Muscle layer of duodenum (tissue), 2 donors: ENCODE data around the gene FHAD1.

Experiments used
- H3K27ac ChIP-seq: one replicate; pipeline ENCODE4 v1.7.0; 2013; ENCODE audit warnings: mild to moderate bottlenecking, low read length
- H3K27me3 ChIP-seq: one replicate; pipeline ENCODE4 v1.7.0; 2013; ENCODE audit warnings: low read depth, mild to moderate bottlenecking, control low read depth, low read length
- H3K36me3 ChIP-seq, 2 donors: one replicate each; pipeline ENCODE4 v1.7.0; 2013; ENCODE audit warnings: low read length in 2 of 2, control low read depth in 1 of 2, mild to moderate bottlenecking in 1 of 2; ENCODE audit not compliant: insufficient read depth in 2 of 2, control insufficient read depth in 1 of 2
- H3K4me1 ChIP-seq, 2 donors: one replicate each; pipeline ENCODE4 v1.7.0; 2013; ENCODE audit warnings: low read length in 2 of 2, mild to moderate bottlenecking in 2 of 2, control low read depth in 1 of 2, moderate library complexity in 1 of 2; ENCODE audit not compliant: insufficient read depth in 2 of 2, control insufficient read depth in 1 of 2
- H3K4me3 ChIP-seq, 2 donors: one replicate each; pipeline ENCODE4 v1.7.0; 2013; ENCODE audit warnings: low read length in 2 of 2, low read depth in 1 of 2, mild to moderate bottlenecking in 1 of 2
- H3K9me3 ChIP-seq, 2 donors: one replicate each; pipeline ENCODE4 v1.7.0; 2013; ENCODE audit warnings: low read length in 2 of 2, control low read depth in 1 of 2, mild to moderate bottlenecking in 1 of 2; ENCODE audit not compliant: control insufficient read depth in 1 of 2
- donor health status: healthy.

FHAD1 gene

GRCh38 chr1:15220024-15220392, 27.0 kb upstream of the FHAD1 start:
- Histone ChIP-seq H3K4me1 (peaks cover 0 to 4% of the 10 kb centered on the region in 2 donors), H3K9me3 (no peaks in the 10 kb centered on the region), H3K27ac (no peak overlapping the region), H3K36me3 (peaks cover 0 to 10% of the 10 kb centered on the region in 2 donors), H3K27me3 (no peaks in the 10 kb centered on the region), H3K4me3 (no peak overlapping the region)

GRCh38 chr1:15220825-15221431, 26.1 kb upstream of the FHAD1 start:
- H3K27ac ChIP-seq: no peak overlapping the region
- no peaks in the 10 kb centered on the region for H3K9me3 ChIP-seq
- peaks cover 0 to 10% of the 10 kb centered on the region in 2 donors for H3K36me3 ChIP-seq
- H3K4me1 ChIP-seq: no peaks in the 10 kb centered on the region
- H3K27me3 ChIP-seq: no peaks in the 10 kb centered on the region
- no peak overlapping the region for H3K4me3 ChIP-seq

GRCh38 chr1:15222653-15223303, 24.2 kb upstream of the FHAD1 start:
- no peak overlapping the region for H3K27ac ChIP-seq
- no peak overlapping the region for H3K4me3 ChIP-seq
- no peaks in the 10 kb centered on the region for H3K4me1 ChIP-seq
- no peaks in the 10 kb centered on the region for H3K27me3 ChIP-seq
- peaks cover 0 to 10% of the 10 kb centered on the region in 2 donors for H3K36me3 ChIP-seq
- H3K9me3 ChIP-seq: no peaks in the 10 kb centered on the region

- Histone ChIP-seq H3K27ac (no peak overlapping the region), H3K4me1 (no peaks in the 10 kb centered on the region), H3K9me3 (no peaks in the 10 kb centered on the region), H3K27me3 (no peaks in the 10 kb centered on the region), H3K4me3 (no peak overlapping the region), H3K36me3 (peaks cover 0 to 8% of the 10 kb centered on the region in 2 donors)
Measured at GRCh38 chr1:15224259-15224869, 22.7 kb upstream of the FHAD1 start.

GRCh38 chr1:15224974-15225373, 22.0 kb upstream of the FHAD1 start:
- peaks cover 0 to 2% of the 10 kb centered on the region in 2 donors for H3K36me3 ChIP-seq
- H3K4me3 ChIP-seq: no peak overlapping the region
- no peaks in the 10 kb centered on the region for H3K4me1 ChIP-seq
- no peaks in the 10 kb centered on the region for H3K9me3 ChIP-seq
- no peak overlapping the region for H3K27ac ChIP-seq
- no peaks in the 10 kb centered on the region for H3K27me3 ChIP-seq

- Histone ChIP-seq H3K4me3 (no peak overlapping the region), H3K27me3 (no peaks in the 10 kb centered on the region), H3K27ac (no peak overlapping the region), H3K9me3 (no peaks in the 10 kb centered on the region), H3K4me1 (no peaks in the 10 kb centered on the region), H3K36me3 (no peaks in the 10 kb centered on the region)
Measured at GRCh38 chr1:15225461-15225860, 21.6 kb upstream of the FHAD1 start.

GRCh38 chr1:15226388-15227255, 20.4 kb upstream of the FHAD1 start:
- H3K4me1 ChIP-seq: no peaks in the 10 kb centered on the region
- no peaks in the 10 kb centered on the region for H3K36me3 ChIP-seq
- H3K4me3 ChIP-seq: no peak overlapping the region
- no peak overlapping the region for H3K27ac ChIP-seq
- no peaks in the 10 kb centered on the region for H3K27me3 ChIP-seq
- no peaks in the 10 kb centered on the region for H3K9me3 ChIP-seq

- H3K4me3 ChIP-seq: no peak overlapping the region
- H3K4me1 ChIP-seq: no peaks in the 10 kb centered on the region
- H3K36me3 ChIP-seq: no peaks in the 10 kb centered on the region
- H3K27ac ChIP-seq: no peak overlapping the region
- H3K27me3 ChIP-seq: no peaks in the 10 kb centered on the region
- H3K9me3 ChIP-seq: no peaks in the 10 kb centered on the region
Measured at GRCh38 chr1:15229707-15230131, 17.3 kb upstream of the FHAD1 start.

- no peaks in the 10 kb centered on the region for H3K4me1 ChIP-seq
- H3K27ac ChIP-seq: no peak overlapping the region
- H3K9me3 ChIP-seq: no peaks in the 10 kb centered on the region
- no peaks in the 10 kb centered on the region for H3K27me3 ChIP-seq
- H3K4me3 ChIP-seq: no peak overlapping the region
- no peaks in the 10 kb centered on the region for H3K36me3 ChIP-seq
Measured at GRCh38 chr1:15231714-15232201, 15.3 kb upstream of the FHAD1 start.

- H3K36me3 ChIP-seq: no peaks in the 10 kb centered on the region
Measured at GRCh38 chr1:15233689-15234088, 13.3 kb upstream of the FHAD1 start.

GRCh38 chr1:15236321-15236721, 10.7 kb upstream of the FHAD1 start:
- Histone ChIP-seq H3K4me3 (no peak overlapping the region), H3K36me3 (no peaks in the 10 kb centered on the region), H3K27me3 (no peaks in the 10 kb centered on the region), H3K9me3 (no peaks in the 10 kb centered on the region), H3K27ac (no peak overlapping the region), H3K4me1 (no peaks in the 10 kb centered on the region)

More at GRCh38 chr1:15233689-15234088, 13.3 kb upstream of the FHAD1 start:
- H3K4me3 ChIP-seq: no peak overlapping the region
- H3K27ac ChIP-seq: no peak overlapping the region
- H3K27me3 ChIP-seq: no peaks in the 10 kb centered on the region
- no peaks in the 10 kb centered on the region for H3K9me3 ChIP-seq
- no peaks in the 10 kb centered on the region for H3K4me1 ChIP-seq
